GM12892 (cell line): Measurements from ENCODE around the gene MYL10.

Experiments
- POLR2A ChIP-seq: IDR thresholded peaks from 2 replicates; pipeline ENCODE4 v1.6.1; 2011; ENCODE audit warnings: low read depth, low read length, control low read depth
- TAF1 ChIP-seq: IDR thresholded peaks from 2 replicates; pipeline ENCODE4 v1.6.1; 2011; ENCODE audit warnings: low read depth, mild to moderate bottlenecking, control low read depth, low read length, borderline replicate concordance

DNA sequence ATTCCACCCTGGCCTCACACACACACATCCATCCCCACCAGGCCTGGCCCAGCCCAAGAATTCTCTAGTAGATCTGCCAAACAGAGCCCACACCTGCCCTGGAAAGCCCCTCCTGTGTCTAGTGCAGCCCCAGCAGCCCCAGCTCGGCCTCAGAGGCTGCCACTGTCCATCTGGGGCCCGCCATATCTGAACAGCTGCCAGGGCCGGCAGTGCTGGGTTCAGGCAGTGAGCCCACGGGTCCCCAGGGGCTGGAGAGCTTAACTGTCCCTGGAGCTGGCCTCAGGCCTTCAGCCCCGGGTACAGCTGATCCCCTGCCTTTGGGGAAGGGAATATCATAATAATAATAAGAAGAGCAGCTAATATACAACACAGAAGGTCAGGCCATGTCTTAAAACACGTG lies 574 bp downstream of the MYL10 start:
- no peak for TF ChIP-seq POLR2A
- no peak for TF ChIP-seq TAF1
